ENCODE measurements around the gene ERBB4. TPM values are rescaled to one million over a fixed set of nuclear protein-coding genes. Genes with fewer than 3 reads are reported as not detected.

Gene ERBB4
- total and polyA plus RNA-seq, 7 donors, result 0.07 to 7.5 (median 2.0) TPM

GRCh38 chr2:212540341-212540740 is 1.7 kb upstream of the ERBB4 start:
- 86 to 97% (median 87%) methylated on average over 4 of the region's 4 CpGs for WGBS, 3 donors
- H3K27ac ChIP-seq, result peak overlapping the region; percentile 47
- ATAC-seq, result no peak

GRCh38 chr2:212539072-212539880 is 674 bp upstream of the ERBB4 start:
- Histone ChIP-seq H3K27ac (peak overlapping the region; percentile 83), H3K4me1 (peaks cover 15% of the 10 kb centered on the region), H3K9me3 (no peaks in the 10 kb centered on the region), H3K27me3 (ENCODE audit: insufficient read depth in 3 of 3, low read length in 2 of 3) (no peaks in the 10 kb centered on the region), H3K4me3 (peak overlapping the region; percentile 91), H3K36me3 (ENCODE audit: insufficient read depth in 1 of 2, low read depth in 1 of 2) (no peaks in the 10 kb centered on the region)
- no peak for TF ChIP-seq CTCF (IDR thresholded peaks at IDR 0.05)
- DNase-seq, result peak; percentile 52 to 74
- WGBS, 3 donors, result 14 to 23% (median 15%) methylated on average over 29 to 30 of the region's 30 CpGs
- ATAC-seq, result peak; percentile 76 to 80 (median 78)
- intact Hi-C loops (cut with DNase I), result no loop called here

More at GRCh38 chr2:212540341-212540740, 1.7 kb upstream of the ERBB4 start:
- H3K27me3 ChIP-seq (ENCODE audit: insufficient read depth in 3 of 3, low read length in 2 of 3), result no peaks in the 10 kb centered on the region
- peaks cover 8% of the 10 kb centered on the region for H3K4me1 ChIP-seq
- H3K4me3 ChIP-seq, result no peak overlapping the region
- DNase-seq, result no peak
- H3K9me3 ChIP-seq, result no peaks in the 10 kb centered on the region
- intact Hi-C loops (cut with DNase I), result loop anchor here (10.0 kb wide), 2 partner anchors 656 to 666 kb away; no protein-coding TSS in a partner anchor
- no peaks in the 10 kb centered on the region for H3K36me3 ChIP-seq (ENCODE audit: insufficient read depth in 1 of 2, low read depth in 1 of 2)
- no peak for TF ChIP-seq CTCF (IDR thresholded peaks at IDR 0.05)

GRCh38 chr2:212537726-212538304 is 787 bp downstream of the ERBB4 start:
- peak overlapping the region; percentile 83 for H3K27ac ChIP-seq
- WGBS, 3 donors, result 0% methylated on average over 28 to 44 of the region's 44 CpGs
- H3K36me3 ChIP-seq (ENCODE audit: insufficient read depth in 1 of 2, low read depth in 1 of 2), result no peaks in the 10 kb centered on the region
- TF ChIP-seq CTCF (IDR thresholded peaks at IDR 0.05), result no peak
- intact Hi-C loops (cut with DNase I), result no loop called here
- DNase-seq, result peak; percentile 19 to 72
- ATAC-seq, result peak; percentile 56 to 81 (median 74)
- H3K27me3 ChIP-seq (ENCODE audit: insufficient read depth in 3 of 3, low read length in 2 of 3), result no peaks in the 10 kb centered on the region
- peak overlapping the region; percentile 91 for H3K4me3 ChIP-seq
- H3K4me1 ChIP-seq, result peaks cover 18% of the 10 kb centered on the region
- H3K9me3 ChIP-seq, result no peaks in the 10 kb centered on the region

- intact Hi-C loops (cut with DNase I), result no loop called here
- ATAC-seq (peak; percentile 37 to 70 (median 58)), DNase-seq (peak; percentile 16 to 72)
- peak overlapping the region; percentile 91 for H3K4me3 ChIP-seq
- H3K27ac ChIP-seq, result peak overlapping the region; percentile 83
- no peaks in the 10 kb centered on the region for H3K9me3 ChIP-seq
- TF ChIP-seq CTCF (IDR thresholded peaks at IDR 0.05), result no peak
- no peaks in the 10 kb centered on the region for H3K36me3 ChIP-seq (ENCODE audit: insufficient read depth in 1 of 2, low read depth in 1 of 2)
- H3K27me3 ChIP-seq (ENCODE audit: insufficient read depth in 3 of 3, low read length in 2 of 3), result no peaks in the 10 kb centered on the region
- peaks cover 18% of the 10 kb centered on the region for H3K4me1 ChIP-seq
- WGBS, 3 donors, result 0 to 1% (median 0%) methylated on average over 56 of the region's 56 CpGs
These were observed 1.5 kb downstream of the ERBB4 start for GRCh38 chr2:212536817-212537725.
